Trophoblast cell (in vitro differentiated cells and primary cell): ENCODE measurements around the gene CBFB.
A peak's percentile ranks its signal among the peaks of the same experiment; 100 is the strongest.

ENCODE experiments used
- DNase-seq, 2 donors: peaks; one replicate each; pipeline ENCODE4 v3.0.0-alpha.2; 2016
- H2AFZ ChIP-seq: 2 replicates; pipeline ENCODE4 v1.6.1; 2013; ENCODE audit warnings: low read length, moderate library complexity, mild to moderate bottlenecking; ENCODE audit not compliant: insufficient read depth, poor library complexity
- H2AK5ac ChIP-seq: 2 replicates; pipeline ENCODE4 v1.6.1; 2013; ENCODE audit warnings: mild to moderate bottlenecking, low read length
- H2BK120ac ChIP-seq: 2 replicates; pipeline ENCODE4 v1.6.1; 2013; ENCODE audit warnings: low read length, mild to moderate bottlenecking, moderate library complexity; ENCODE audit not compliant: insufficient read depth, poor library complexity
- H2BK12ac ChIP-seq: 2 replicates; pipeline ENCODE4 v1.6.1; 2013; ENCODE audit warnings: mild to moderate bottlenecking, low read length, moderate library complexity
- H2BK5ac ChIP-seq: 2 replicates; pipeline ENCODE4 v1.6.1; 2013; ENCODE audit warnings: low read length, low read depth, moderate library complexity, mild to moderate bottlenecking; ENCODE audit not compliant: poor library complexity
- H3K14ac ChIP-seq: 2 replicates; pipeline ENCODE4 v1.6.1; 2013; ENCODE audit warnings: mild to moderate bottlenecking, low read length
- H3K18ac ChIP-seq: 2 replicates; pipeline ENCODE4 v1.6.1; 2013; ENCODE audit warnings: mild to moderate bottlenecking, low read length
- H3K23ac ChIP-seq: 2 replicates; pipeline ENCODE4 v1.6.1; 2013; ENCODE audit warnings: low read length
- H3K27ac ChIP-seq: 2 replicates; pipeline ENCODE4 v1.5.1; 2013; ENCODE audit warnings: low read depth, mild to moderate bottlenecking, inconsistent platforms, low read length, moderate library complexity
- H3K27me3 ChIP-seq: 2 replicates; pipeline ENCODE4 v1.6.1; 2013; ENCODE audit warnings: inconsistent platforms, mild to moderate bottlenecking, low read length, moderate library complexity; ENCODE audit not compliant: insufficient read depth
- H3K36me3 ChIP-seq, 2 experiments: 1 replicate in 1 of 2; 2 replicates in 1 of 2; pipeline ENCODE4 v1.6.1; 2013; ENCODE audit warnings: low read length in 2 of 2, mild to moderate bottlenecking in 2 of 2, moderate library complexity in 1 of 2; ENCODE audit not compliant: insufficient read depth in 2 of 2, control insufficient read depth in 1 of 2
- H3K4ac ChIP-seq: 2 replicates; pipeline ENCODE4 v1.6.1; 2013; ENCODE audit warnings: low read depth, mild to moderate bottlenecking, low read length, moderate library complexity
- H3K4me1 ChIP-seq, 2 experiments: 1 replicate in 1 of 2; 2 replicates in 1 of 2; pipeline ENCODE4 v1.6.1; 2013; ENCODE audit warnings: low read length in 2 of 2, mild to moderate bottlenecking in 2 of 2, moderate library complexity in 1 of 2; ENCODE audit not compliant: insufficient read depth in 2 of 2, control insufficient read depth in 1 of 2
- H3K4me2 ChIP-seq: 2 replicates; pipeline ENCODE4 v1.6.1; 2013; ENCODE audit warnings: inconsistent platforms, mild to moderate bottlenecking, low read length, moderate library complexity
- H3K4me3 ChIP-seq: 2 replicates; pipeline ENCODE4 v1.5.1; 2013; ENCODE audit warnings: mild to moderate bottlenecking, low read depth, low read length, inconsistent platforms
- H3K79me1 ChIP-seq: one replicate; pipeline ENCODE4 v1.6.1; 2013; ENCODE audit warnings: low read length
- H3K79me2 ChIP-seq: 2 replicates; pipeline ENCODE4 v1.6.1; 2013; ENCODE audit warnings: low read length, mild to moderate bottlenecking; ENCODE audit not compliant: control insufficient read depth, insufficient read depth, poor library complexity
- H3K9ac ChIP-seq: 2 replicates; pipeline ENCODE4 v1.6.1; 2013; ENCODE audit warnings: mild to moderate bottlenecking, low read length
- H3K9me3 ChIP-seq: 2 replicates; pipeline ENCODE4 v1.6.1; 2013; ENCODE audit warnings: low read depth, mild to moderate bottlenecking, control low read depth, inconsistent platforms, low read length; ENCODE audit not compliant: insufficient read depth
- H4K12ac ChIP-seq: 2 replicates; pipeline ENCODE4 v1.6.1; 2013; ENCODE audit warnings: low read depth, mild to moderate bottlenecking, low read length, moderate library complexity
- H4K8ac ChIP-seq: 2 replicates; pipeline ENCODE4 v1.6.1; 2013; ENCODE audit warnings: low read depth, mild to moderate bottlenecking, low read length, moderate library complexity
- H4K91ac ChIP-seq: one replicate; pipeline ENCODE4 v1.6.1; 2013; ENCODE audit warnings: low read depth, mild to moderate bottlenecking, low read length, moderate library complexity
- WGBS: extraction: QIAGEN DNeasy Blood & Tissue Kit; methylation state at CpG from one replicate; pipeline ENCODE4 v1.1.7; 2013; ENCODE audit warnings: missing lambda C conversion rate; ENCODE audit not compliant: insufficient read length, insufficient coverage; ENCODE audit errors: extremely low coverage; 5-methylcytosine and 5-hydroxymethylcytosine counted together

CBFB gene

DNA sequence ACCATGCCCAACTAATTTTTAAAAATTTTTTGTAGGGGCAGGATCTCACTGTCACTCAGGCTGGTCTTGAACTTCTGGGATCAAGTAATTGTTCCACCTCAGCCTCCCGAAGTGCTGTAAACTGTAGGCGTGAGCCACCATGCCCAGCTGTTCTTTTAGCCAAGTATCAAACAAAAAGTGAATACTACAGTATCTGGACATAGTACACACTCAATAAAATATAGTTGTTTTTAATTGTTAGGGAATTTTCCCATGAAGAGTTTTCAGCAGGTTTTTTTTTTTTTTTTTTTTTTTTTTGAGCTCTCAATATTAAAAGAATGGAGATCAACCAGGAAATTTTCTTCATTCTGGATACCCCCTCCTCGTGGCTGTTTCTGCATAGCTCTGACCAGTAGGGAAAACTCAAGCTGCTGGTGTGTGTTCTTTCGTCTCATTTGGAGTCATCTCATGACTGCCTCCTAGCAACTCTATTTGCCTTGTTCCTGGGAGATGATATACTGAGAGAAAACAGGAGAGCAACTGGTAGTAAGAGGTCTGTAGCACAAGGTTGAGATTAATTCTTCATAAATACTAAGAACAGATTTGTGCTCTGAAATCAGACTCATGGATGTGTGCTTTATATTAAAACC is 64.3 kb downstream of the CBFB start:
- H3K14ac ChIP-seq, result no peak overlapping the region
- H4K8ac ChIP-seq, result no peak overlapping the region
- H3K36me3 ChIP-seq, result peaks cover 4 to 18% of the 10 kb centered on the region in 2 experiments
- no peak overlapping the region for H4K91ac ChIP-seq
- H2AFZ ChIP-seq, result no peak overlapping the region
- whole genome bisulfite sequencing, result no CpG with 5 or more reads among the region's 4 CpGs
- no peaks in the 10 kb centered on the region for H3K27me3 ChIP-seq
- no peak overlapping the region for H2BK5ac ChIP-seq
- no peaks in the 10 kb centered on the region for H3K4me1 ChIP-seq
- H3K79me2 ChIP-seq, result no peaks in the 10 kb centered on the region
- H3K4me2 ChIP-seq, result no peak overlapping the region
- H2BK120ac ChIP-seq, result no peak overlapping the region
- no peak overlapping the region for H3K4me3 ChIP-seq
- no peak for DNase-seq
- no peak overlapping the region for H3K18ac ChIP-seq
- no peak overlapping the region for H2BK12ac ChIP-seq
- H3K9ac ChIP-seq, result no peak overlapping the region
- no peak overlapping the region for H3K4ac ChIP-seq
- no peak overlapping the region for H3K23ac ChIP-seq
- no peaks in the 10 kb centered on the region for H3K79me1 ChIP-seq
- no peak overlapping the region for H4K12ac ChIP-seq
- H3K27ac ChIP-seq, result no peak overlapping the region
- no peak overlapping the region for H2AK5ac ChIP-seq
- no peaks in the 10 kb centered on the region for H3K9me3 ChIP-seq

- H2AK5ac ChIP-seq, result no peak overlapping the region
- H3K27me3 ChIP-seq, result no peaks in the 10 kb centered on the region
- DNase-seq, result no peak
- no peak overlapping the region for H4K91ac ChIP-seq
- no peak overlapping the region for H2BK5ac ChIP-seq
- no peak overlapping the region for H2AFZ ChIP-seq
- H3K27ac ChIP-seq, result no peak overlapping the region
- H4K8ac ChIP-seq, result no peak overlapping the region
- H3K36me3 ChIP-seq, result peaks cover 0 to 13% of the 10 kb centered on the region in 2 experiments
- no peak overlapping the region for H3K18ac ChIP-seq
- H3K4me1 ChIP-seq, result no peaks in the 10 kb centered on the region
- H3K79me2 ChIP-seq, result no peaks in the 10 kb centered on the region
- WGBS, result no CpG with 5 or more reads among the region's 2 CpGs
- H3K4ac ChIP-seq, result no peak overlapping the region
- no peaks in the 10 kb centered on the region for H3K79me1 ChIP-seq
- H3K4me2 ChIP-seq, result no peak overlapping the region
- no peak overlapping the region for H2BK12ac ChIP-seq
- no peaks in the 10 kb centered on the region for H3K9me3 ChIP-seq
- no peak overlapping the region for H3K9ac ChIP-seq
- no peak overlapping the region for H3K23ac ChIP-seq
- H4K12ac ChIP-seq, result no peak overlapping the region
- no peak overlapping the region for H2BK120ac ChIP-seq
- no peak overlapping the region for H3K4me3 ChIP-seq
- H3K14ac ChIP-seq, result no peak overlapping the region
Observed at GRCh38 chr16:67098599-67098998, 69.7 kb downstream of the CBFB start.

DNA sequence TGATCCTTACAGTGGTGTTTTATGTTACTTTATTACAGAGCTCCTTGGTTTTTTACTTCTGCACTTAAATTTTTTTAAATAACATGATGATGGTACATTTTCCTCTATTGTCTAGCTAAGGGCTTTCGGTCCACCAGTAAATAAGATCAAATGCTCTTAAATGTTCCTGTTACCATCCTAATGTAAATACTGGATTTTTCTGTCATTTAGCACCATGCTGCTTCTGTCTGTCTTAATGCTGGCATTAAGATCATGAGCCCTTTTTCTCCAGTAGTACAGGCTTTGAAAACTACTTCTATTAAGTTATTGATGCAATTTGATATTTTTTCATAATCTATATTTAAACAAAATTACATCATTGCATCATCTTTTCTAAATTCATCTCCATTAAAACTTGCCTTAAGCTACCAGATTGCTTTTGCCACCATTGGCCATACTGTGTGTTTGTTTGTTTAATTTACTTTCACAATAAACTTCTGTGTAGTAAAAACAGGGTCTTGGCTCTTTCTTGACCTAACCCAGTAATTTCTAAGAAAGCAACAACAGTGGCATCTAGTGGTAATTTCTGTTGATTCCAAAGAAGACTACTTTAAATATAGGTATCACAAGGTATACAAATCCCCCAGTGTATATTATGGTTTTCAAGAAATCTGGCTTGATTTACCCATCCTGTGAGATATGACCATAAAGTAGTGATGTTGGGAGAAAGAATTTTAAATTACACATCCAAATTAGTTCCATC is 71.8 kb downstream of the CBFB start:
- H3K9ac ChIP-seq, result no peak overlapping the region
- H3K4me1 ChIP-seq, result no peaks in the 10 kb centered on the region
- H3K36me3 ChIP-seq, result peaks cover 0 to 8% of the 10 kb centered on the region in 2 experiments
- H3K79me1 ChIP-seq, result no peaks in the 10 kb centered on the region
- H4K12ac ChIP-seq, result no peak overlapping the region
- no peak overlapping the region for H4K91ac ChIP-seq
- no peak overlapping the region for H3K4ac ChIP-seq
- H3K27me3 ChIP-seq, result no peaks in the 10 kb centered on the region
- H3K14ac ChIP-seq, result no peak overlapping the region
- WGBS, result no CpG with 5 or more reads among the region's 1 CpG
- no peak overlapping the region for H2AFZ ChIP-seq
- peak in 1 of 2 donors; percentile 70 for DNase-seq
- no peak overlapping the region for H3K23ac ChIP-seq
- no peak overlapping the region for H4K8ac ChIP-seq
- H3K18ac ChIP-seq, result no peak overlapping the region
- H2BK12ac ChIP-seq, result no peak overlapping the region
- H3K27ac ChIP-seq, result no peak overlapping the region
- H3K4me2 ChIP-seq, result no peak overlapping the region
- no peak overlapping the region for H3K4me3 ChIP-seq
- H3K9me3 ChIP-seq, result no peaks in the 10 kb centered on the region
- H2BK5ac ChIP-seq, result no peak overlapping the region
- no peaks in the 10 kb centered on the region for H3K79me2 ChIP-seq
- no peak overlapping the region for H2BK120ac ChIP-seq
- H2AK5ac ChIP-seq, result no peak overlapping the region

DNA sequence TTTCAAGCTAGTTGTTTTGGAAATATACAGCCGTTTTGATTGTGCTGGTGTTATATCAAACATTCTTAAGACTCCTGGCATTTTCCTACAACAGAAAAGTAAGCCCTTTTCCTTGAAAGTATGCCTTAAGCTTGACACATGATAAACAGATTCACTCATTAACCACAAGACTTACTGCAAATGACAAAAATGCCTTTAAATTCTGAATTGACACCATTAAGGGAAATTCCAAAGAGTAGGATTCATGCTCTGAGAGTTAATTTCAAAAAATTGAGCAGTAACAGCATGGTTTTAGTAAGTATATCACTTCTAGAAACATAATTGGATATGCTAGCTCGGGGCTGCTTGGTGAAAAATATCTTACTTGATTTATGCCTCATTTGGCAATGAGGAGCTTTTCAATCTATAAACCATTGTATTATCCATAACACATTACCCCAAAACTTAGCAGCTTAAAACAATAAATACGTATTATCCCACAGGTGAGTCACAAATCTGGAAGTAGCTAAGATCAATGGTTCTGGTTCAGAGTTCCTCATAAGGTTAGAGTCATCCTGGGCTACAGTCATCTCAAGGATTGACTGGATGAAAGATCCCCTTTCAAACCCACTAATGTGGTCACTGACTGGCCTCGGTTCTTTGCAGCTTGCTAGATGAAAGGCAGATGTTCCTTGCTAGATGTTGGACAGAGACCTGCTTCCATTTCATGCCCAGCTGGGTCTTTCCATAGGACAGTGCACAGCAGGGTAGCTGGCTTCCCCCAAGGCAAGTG is 72.5 kb downstream of the CBFB start:
- Histone ChIP-seq H3K4me2 (no peak overlapping the region), H3K9ac (no peak overlapping the region), H3K4me1 (no peaks in the 10 kb centered on the region), H3K27me3 (no peaks in the 10 kb centered on the region), H4K8ac (no peak overlapping the region), H2BK12ac (no peak overlapping the region), H3K4ac (no peak overlapping the region), H3K27ac (no peak overlapping the region), H2AFZ (no peak overlapping the region), H2AK5ac (no peak overlapping the region), H3K79me1 (no peaks in the 10 kb centered on the region), H3K18ac (no peak overlapping the region), H3K14ac (no peak overlapping the region), H3K9me3 (no peaks in the 10 kb centered on the region), H4K91ac (no peak overlapping the region), H2BK5ac (no peak overlapping the region), H3K36me3 (peaks cover 0 to 8% of the 10 kb centered on the region in 2 experiments), H3K4me3 (no peak overlapping the region), H3K79me2 (no peaks in the 10 kb centered on the region), H3K23ac (no peak overlapping the region), H2BK120ac (no peak overlapping the region), H4K12ac (no peak overlapping the region)
- no peak for DNase-seq
- no CpG with 5 or more reads among the region's 4 CpGs for WGBS
